CD4-positive, CD25-positive, alpha-beta regulatory T cell (primary cell): ENCODE measurements around the gene CPED1. TPM values are rescaled to one million over a fixed set of nuclear protein-coding genes. Genes with fewer than 3 reads are reported as not detected.
"Not testable (repeated sequence)": the region's sequence is repeated elsewhere in the genome, so short reads cannot be mapped to it uniquely, and the experiment has no call there.

Experiments
- ATAC-seq, 2 donors: fragments of 150-1000 bp; cut with Tn5 transposase; one replicate each; pipeline ENCODE4 v1.10.0; 2021; ENCODE audit warnings: low read depth in 2 of 2, moderate number of reproducible peaks in 2 of 2, moderate library complexity in 1 of 2
- DNase-seq, 3 donors: peaks; one replicate each; pipeline versions ENCODE4 v3.0.0 to v3.0.0-alpha.2; 2012 to 2022; ENCODE audit warnings: mixed read lengths in 1 of 3
- H3K27ac ChIP-seq: one replicate; pipeline ENCODE4 v1.7.0; 2013; ENCODE audit warnings: mild to moderate bottlenecking, low read length; ENCODE audit not compliant: insufficient read depth, poor library complexity, severe bottlenecking
- H3K27me3 ChIP-seq: one replicate; pipeline ENCODE4 v1.7.0; 2013; ENCODE audit warnings: low read length; ENCODE audit not compliant: control insufficient read depth, insufficient read depth
- H3K36me3 ChIP-seq: one replicate; pipeline ENCODE4 v1.7.0; 2013; ENCODE audit warnings: mild to moderate bottlenecking, low read length, moderate library complexity; ENCODE audit not compliant: control insufficient read depth, insufficient read depth
- H3K4me1 ChIP-seq: 2 replicates; pipeline ENCODE4 v1.7.0; 2013; ENCODE audit warnings: mild to moderate bottlenecking, low read length; ENCODE audit not compliant: insufficient read depth, control insufficient read depth, poor library complexity, severe bottlenecking
- H3K4me3 ChIP-seq: one replicate; pipeline ENCODE4 v1.7.0; 2013; ENCODE audit warnings: low read depth, mild to moderate bottlenecking, low read length, moderate library complexity
- H3K9me3 ChIP-seq, 2 experiments: 1 replicate in 1 of 2; 2 replicates in 1 of 2; pipeline ENCODE4 v1.7.0; 2013; ENCODE audit warnings: low read length in 2 of 2, mild to moderate bottlenecking in 1 of 2, moderate library complexity in 1 of 2; ENCODE audit not compliant: control insufficient read depth in 2 of 2
- H3K27ac Mint-ChIP-seq, 3 donors: one replicate each; pipeline ENCODE4 v1.8.0; 2020 to 2022; ENCODE audit warnings: mild to moderate bottlenecking in 3 of 3, mixed read lengths in 3 of 3, moderate library complexity in 2 of 3
- H3K27me3 Mint-ChIP-seq: one replicate; pipeline ENCODE4 v1.8.0; 2022; ENCODE audit warnings: mild to moderate bottlenecking, mixed read lengths
- H3K36me3 Mint-ChIP-seq: one replicate; pipeline ENCODE4 v1.8.0; 2020; ENCODE audit warnings: mixed read lengths
- H3K4me1 Mint-ChIP-seq, 4 donors: one replicate each; pipeline ENCODE4 v1.8.0; 2020 to 2022; ENCODE audit warnings: mixed read lengths in 4 of 4, mild to moderate bottlenecking in 1 of 4
- H3K4me3 Mint-ChIP-seq, 4 donors: one replicate each; pipeline ENCODE4 v1.8.0; 2020 to 2022; ENCODE audit warnings: mild to moderate bottlenecking in 4 of 4, mixed read lengths in 4 of 4, moderate library complexity in 3 of 4
- H3K9me3 Mint-ChIP-seq, 7 donors: one replicate each; pipeline ENCODE4 v1.8.0; 2020 to 2022; ENCODE audit warnings: mixed read lengths in 7 of 7, mild to moderate bottlenecking in 3 of 7, moderate library complexity in 2 of 7
- polyA plus RNA-seq, 4 donors: library from polyadenylated mRNA; unstranded; fragments of 300-500 nt; fragmentation: Illumina TruSeq; gene quantifications; one replicate each; pipeline ENCODE4 v1.2.3, GENCODE V29; 2021
- total RNA-seq: library from RNA; stranded (reverse); gene quantifications from one replicate; pipeline ENCODE4 v1.2.3, GENCODE V29; 2022

CPED1 gene
- total and polyA plus RNA-seq, 5 donors from 2014 or later, result 0.17 to 0.24 TPM; not detected in 3

DNA sequence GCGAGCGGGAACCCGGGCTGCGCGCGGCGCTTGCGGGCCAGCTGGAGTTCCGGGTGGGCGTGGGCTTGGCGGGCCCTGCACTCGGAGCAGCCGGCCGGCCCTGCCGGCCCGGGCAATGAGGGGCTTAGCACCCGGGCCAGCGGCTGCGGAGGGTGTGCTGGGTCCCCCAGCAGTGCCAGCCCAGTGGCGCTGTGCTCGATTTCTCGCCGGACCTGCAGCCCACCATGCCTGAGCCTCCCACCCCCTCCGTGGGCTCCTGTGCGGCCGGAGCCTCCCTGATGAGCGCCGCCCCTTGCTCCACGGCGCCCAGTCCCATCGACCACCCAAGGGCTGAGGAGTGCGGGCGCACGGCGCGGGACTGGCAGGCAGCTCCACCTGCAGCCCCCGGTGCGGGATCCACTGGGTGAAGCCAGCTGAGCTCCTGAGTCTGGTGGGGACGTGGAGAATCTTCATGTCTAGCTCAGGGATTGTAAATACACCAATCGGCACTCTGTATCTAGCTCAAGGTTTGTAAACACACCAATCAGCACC is 71.5 kb downstream of the CPED1 start:
- not testable (repeated sequence) for H3K4me3 ChIP-seq, DNase-seq, H3K36me3 Mint-ChIP-seq, H3K4me1 Mint-ChIP-seq, H3K27me3 ChIP-seq, H3K4me1 ChIP-seq, H3K9me3 ChIP-seq, H3K9me3 Mint-ChIP-seq, H3K27ac Mint-ChIP-seq, ATAC-seq, H3K27ac ChIP-seq, H3K36me3 ChIP-seq, H3K27me3 Mint-ChIP-seq, H3K4me3 Mint-ChIP-seq

DNA sequence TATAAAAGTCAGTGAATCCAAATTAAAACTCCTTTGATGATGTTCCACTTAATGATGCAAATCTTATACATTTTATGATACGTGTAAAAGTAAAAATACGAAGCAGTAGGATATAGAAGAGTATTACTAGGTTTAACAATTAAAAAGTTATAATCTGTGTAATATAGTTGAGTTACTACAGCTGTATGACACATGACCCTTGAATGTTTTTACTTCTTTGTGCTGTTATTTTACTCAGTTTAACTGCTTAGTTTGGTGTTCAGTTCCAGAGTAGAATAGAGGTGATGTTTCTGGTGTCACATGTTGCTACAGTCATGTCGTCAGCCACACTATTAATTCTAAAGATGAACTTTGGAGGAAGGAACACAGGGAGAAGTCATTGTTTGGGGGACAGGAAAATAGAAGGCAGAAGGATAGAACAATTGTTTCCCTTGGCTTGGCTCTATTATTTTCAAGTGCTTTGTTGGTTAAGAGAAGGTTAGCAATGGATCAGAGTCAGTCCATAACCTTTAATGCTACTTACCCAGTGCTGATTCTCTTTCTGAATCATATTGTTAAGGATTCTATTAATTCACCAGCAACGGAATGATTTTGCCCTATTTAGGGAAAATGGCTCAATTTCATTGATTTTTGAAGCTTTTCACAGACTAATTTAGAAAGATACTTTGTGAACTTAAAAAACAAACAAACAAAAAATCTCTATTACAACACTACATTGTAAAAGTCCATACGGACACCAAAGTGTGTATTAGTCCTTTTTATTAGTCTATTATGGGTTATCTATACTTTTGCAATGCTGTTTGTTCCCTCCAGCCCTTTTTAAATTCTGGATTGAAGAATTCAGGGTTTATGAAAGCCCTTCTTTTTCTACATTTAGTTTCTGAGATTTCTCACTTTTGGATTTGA is 73.4 kb downstream of the CPED1 start:
- H3K4me3 ChIP-seq, result no peak overlapping the region
- ATAC-seq (no peak), DNase-seq (no peak)
- no peaks in the 10 kb centered on the region for H3K9me3 ChIP-seq
- H3K36me3 ChIP-seq, result no peaks in the 10 kb centered on the region
- H3K27me3 Mint-ChIP-seq, result no peaks in the 10 kb centered on the region
- no peaks in the 10 kb centered on the region for H3K4me1 ChIP-seq
- H3K4me1 Mint-ChIP-seq, result no peaks in the 10 kb centered on the region
- H3K27ac Mint-ChIP-seq, result no peak overlapping the region
- H3K27me3 ChIP-seq, result no peaks in the 10 kb centered on the region
- H3K4me3 Mint-ChIP-seq, result no peak overlapping the region
- H3K9me3 Mint-ChIP-seq, result no peaks in the 10 kb centered on the region
- no peaks in the 10 kb centered on the region for H3K36me3 Mint-ChIP-seq
- H3K27ac ChIP-seq, result no peak overlapping the region

DNA sequence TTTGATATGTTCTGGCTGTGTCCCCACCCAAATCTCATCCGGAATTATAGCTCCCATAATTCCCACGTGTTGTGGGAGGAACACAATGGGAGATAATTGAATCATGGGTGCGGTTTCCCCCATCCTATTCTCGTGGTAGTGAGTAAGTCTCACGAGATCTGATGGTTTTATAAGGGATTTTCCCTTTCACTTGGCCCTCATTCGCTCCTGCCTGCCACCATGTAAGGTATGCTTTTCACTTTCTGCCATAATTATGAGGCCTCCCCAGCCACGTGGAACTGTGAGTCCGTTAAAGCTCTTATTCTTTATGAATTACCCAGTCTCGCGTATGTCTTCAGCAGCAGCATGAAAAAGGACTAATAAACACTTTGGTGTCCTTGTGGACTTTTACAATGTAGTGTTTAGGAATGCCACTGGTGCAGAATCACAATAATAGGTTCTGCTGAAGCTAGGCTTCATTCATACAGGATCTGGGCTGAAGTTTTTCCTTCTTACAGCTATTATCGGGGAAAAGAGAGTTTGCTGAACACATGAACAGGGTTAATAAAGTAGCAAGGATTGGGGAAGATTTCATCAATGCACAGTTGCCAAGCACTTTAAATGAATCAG is 74.3 kb downstream of the CPED1 start:
- no peak overlapping the region for H3K4me3 Mint-ChIP-seq
- H3K27ac Mint-ChIP-seq, result no peak overlapping the region
- H3K27me3 Mint-ChIP-seq, result no peaks in the 10 kb centered on the region
- Histone ChIP-seq H3K4me3 (no peak overlapping the region), H3K27ac (no peak overlapping the region), H3K27me3 (no peaks in the 10 kb centered on the region), H3K36me3 (no peaks in the 10 kb centered on the region), H3K4me1 (no peaks in the 10 kb centered on the region), H3K9me3 (no peaks in the 10 kb centered on the region)
- H3K36me3 Mint-ChIP-seq, result no peaks in the 10 kb centered on the region
- DNase-seq (no peak), ATAC-seq (no peak)
- no peaks in the 10 kb centered on the region for H3K9me3 Mint-ChIP-seq
- no peaks in the 10 kb centered on the region for H3K4me1 Mint-ChIP-seq

DNA sequence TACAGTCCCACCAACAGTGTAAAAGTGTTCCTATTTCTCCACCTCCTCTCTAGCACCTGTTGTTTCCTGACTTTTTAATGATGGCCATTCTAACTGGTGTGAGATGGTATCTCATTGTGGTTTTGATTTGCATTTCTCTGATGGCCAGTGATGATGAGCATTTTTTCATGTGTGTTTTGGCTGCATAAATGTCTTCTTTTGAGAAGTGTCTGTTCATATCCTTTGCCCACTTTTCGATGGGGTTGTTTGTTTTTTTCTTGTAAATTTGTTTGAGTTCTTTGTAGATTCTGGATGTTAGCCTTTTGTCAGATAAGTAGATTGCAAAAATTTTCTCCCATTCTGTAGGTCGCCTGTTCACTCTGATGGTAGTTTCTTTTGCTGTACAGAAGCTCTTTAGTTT is 79.2 kb downstream of the CPED1 start:
- not testable (repeated sequence) for H3K27me3 Mint-ChIP-seq, H3K4me3 Mint-ChIP-seq, DNase-seq, H3K27me3 ChIP-seq, H3K9me3 ChIP-seq, H3K4me3 ChIP-seq, H3K36me3 ChIP-seq, H3K4me1 ChIP-seq, H3K27ac ChIP-seq, H3K9me3 Mint-ChIP-seq, H3K36me3 Mint-ChIP-seq, ATAC-seq, H3K4me1 Mint-ChIP-seq, H3K27ac Mint-ChIP-seq

DNA sequence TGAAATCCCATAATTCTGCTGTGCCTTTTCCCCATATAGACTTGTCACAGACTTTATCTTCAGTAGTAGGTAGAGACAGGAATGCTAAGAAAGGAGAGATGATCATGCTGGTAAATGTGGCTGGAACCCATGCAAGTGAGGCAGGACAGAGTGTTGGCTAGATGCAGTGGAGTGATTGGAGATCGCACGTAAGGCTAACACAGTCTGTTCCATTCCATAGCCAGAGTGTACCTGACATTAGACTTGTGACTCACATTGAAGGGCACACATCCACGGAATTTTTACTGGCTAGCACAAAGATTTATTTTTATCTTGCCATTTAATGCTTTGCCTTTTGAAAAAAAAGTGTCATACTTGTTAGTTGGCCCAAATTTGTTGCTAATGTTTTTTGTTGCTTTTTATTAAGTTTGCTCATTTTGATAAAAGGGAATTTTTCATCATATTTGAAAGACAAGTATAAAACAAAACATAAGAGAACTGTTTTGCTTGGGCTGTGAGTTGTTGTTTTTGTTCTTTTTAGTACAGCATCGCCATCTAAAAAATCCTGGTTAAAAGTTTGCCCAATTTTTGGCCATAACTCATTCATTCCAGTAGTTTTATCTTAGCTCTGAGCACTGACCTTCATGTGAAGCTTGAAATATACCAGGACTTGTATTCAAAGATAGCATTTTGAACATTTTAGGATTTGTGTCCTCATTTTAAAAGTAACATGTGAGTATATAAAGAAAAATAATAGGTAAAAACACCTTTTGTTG is 81.0 kb downstream of the CPED1 start:
- no peaks in the 10 kb centered on the region for H3K36me3 Mint-ChIP-seq
- no peak overlapping the region for H3K4me3 Mint-ChIP-seq
- no peak overlapping the region for H3K27ac Mint-ChIP-seq
- no peaks in the 10 kb centered on the region for H3K36me3 ChIP-seq
- no peak overlapping the region for H3K27ac ChIP-seq
- H3K27me3 ChIP-seq, result no peaks in the 10 kb centered on the region
- no peaks in the 10 kb centered on the region for H3K9me3 ChIP-seq
- ATAC-seq (no peak), DNase-seq (no peak)
- no peaks in the 10 kb centered on the region for H3K4me1 Mint-ChIP-seq
- H3K27me3 Mint-ChIP-seq, result peaks cover 8% of the 10 kb centered on the region
- H3K4me1 ChIP-seq, result no peaks in the 10 kb centered on the region
- H3K9me3 Mint-ChIP-seq, result peaks cover 0 to 3% (median 0%) of the 10 kb centered on the region in 7 donors
- H3K4me3 ChIP-seq, result no peak overlapping the region

DNA sequence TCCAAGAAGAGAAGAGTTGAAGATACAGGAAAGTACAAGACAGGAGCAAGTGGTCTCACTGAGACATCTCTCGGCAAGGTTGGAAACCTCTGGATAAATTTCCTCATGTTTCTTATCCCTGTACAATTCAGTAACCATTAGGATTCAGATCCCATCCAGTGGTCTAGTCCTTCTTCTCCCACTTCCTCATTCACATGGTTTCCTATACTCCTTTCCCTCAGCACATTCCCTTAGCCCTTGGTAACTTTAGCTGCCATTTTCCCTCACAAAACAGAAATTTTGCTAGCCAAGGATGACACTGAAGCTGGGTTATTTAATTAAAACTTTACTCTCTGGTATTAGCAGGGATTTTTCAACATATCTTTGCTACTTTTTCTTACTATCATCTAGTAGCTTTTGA is 82.6 kb downstream of the CPED1 start:
- Histone ChIP-seq H3K4me3 (no peak overlapping the region), H3K27me3 (no peaks in the 10 kb centered on the region), H3K4me1 (no peaks in the 10 kb centered on the region), H3K9me3 (no peaks in the 10 kb centered on the region), H3K36me3 (no peaks in the 10 kb centered on the region), H3K27ac (no peak overlapping the region)
- no peak for DNase-seq
- H3K4me3 Mint-ChIP-seq, result no peak overlapping the region
- no peaks in the 10 kb centered on the region for H3K36me3 Mint-ChIP-seq
- H3K9me3 Mint-ChIP-seq, result peaks cover 0 to 3% (median 0%) of the 10 kb centered on the region in 7 donors
- no peaks in the 10 kb centered on the region for H3K4me1 Mint-ChIP-seq
- no peak for ATAC-seq
- no peak overlapping the region for H3K27ac Mint-ChIP-seq
- H3K27me3 Mint-ChIP-seq, result peaks cover 13% of the 10 kb centered on the region

DNA sequence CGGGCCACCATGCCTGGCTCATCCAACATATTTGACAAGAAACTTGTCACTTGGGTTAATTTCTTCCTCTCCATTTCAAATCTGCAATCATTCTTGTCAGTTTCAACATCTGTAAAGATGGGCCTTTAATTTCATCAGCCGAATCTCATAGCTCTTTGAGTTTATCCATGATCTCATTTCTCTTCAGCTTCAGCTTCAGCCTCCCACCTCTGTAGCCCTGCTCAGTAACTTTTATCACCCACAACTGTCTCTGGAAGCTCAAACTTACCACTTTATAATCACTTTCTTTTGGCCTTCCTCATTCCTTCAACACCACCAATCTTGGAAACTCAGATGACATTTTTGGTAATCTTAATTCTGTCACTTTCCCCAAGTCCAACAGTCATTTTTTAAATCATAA is 83.2 kb downstream of the CPED1 start:
- no peaks in the 10 kb centered on the region for H3K4me1 Mint-ChIP-seq
- H3K4me3 Mint-ChIP-seq, result no peak overlapping the region
- no peaks in the 10 kb centered on the region for H3K4me1 ChIP-seq
- peaks cover 0 to 3% (median 0%) of the 10 kb centered on the region in 7 donors for H3K9me3 Mint-ChIP-seq
- H3K36me3 ChIP-seq, result no peaks in the 10 kb centered on the region
- H3K27ac ChIP-seq, result no peak overlapping the region
- DNase-seq, result no peak
- H3K27me3 Mint-ChIP-seq, result peaks cover 13% of the 10 kb centered on the region
- H3K36me3 Mint-ChIP-seq, result no peaks in the 10 kb centered on the region
- no peaks in the 10 kb centered on the region for H3K27me3 ChIP-seq
- H3K4me3 ChIP-seq, result no peak overlapping the region
- H3K27ac Mint-ChIP-seq, result no peak overlapping the region
- H3K9me3 ChIP-seq, result no peaks in the 10 kb centered on the region
- no peak for ATAC-seq
